ENCODE data around the gene STX11. TPM values are rescaled to one million over a fixed set of nuclear protein-coding genes. Genes with fewer than 3 reads are reported as not detected.

STX11 gene
- polyA plus RNA-seq, 2 of the 4 experiments (the other 2 are of a cell fraction): 0.36 to 0.78 TPM

GRCh38 chr6:144140867-144141266 is 9.4 kb upstream of the STX11 start:
- 73% methylated on average over 2 of the region's 2 CpGs for WGBS (ENCODE audit: missing lambda C conversion rate)
- no peaks in the 10 kb centered on the region for H3K9me3 ChIP-seq
- ATAC-seq (no peak), DNase-seq (ENCODE audit: low read depth in 1 of 2, low spot score in 1 of 2) (no peak), FAIRE-seq (no peak)
- no peak overlapping the region for H3K4me2 ChIP-seq
- no peak overlapping the region for H3K27ac ChIP-seq
- POLR2A ChIA-PET: no interaction called here
- TF ChIP-seq HMGXB4 (CRISPR knock-in tag; IDR thresholded peaks at IDR 0.05; ENCODE audit: borderline replicate concordance) (no peak), PHF8 (IDR thresholded peaks at IDR 0.05; ENCODE audit: borderline replicate concordance, low read depth) (no peak), ATOH8 (CRISPR knock-in tag; IDR thresholded peaks at IDR 0.05; ENCODE audit: low read depth) (no peak), CBX2 (IDR thresholded peaks at IDR 0.05; ENCODE audit: borderline replicate concordance, low read depth) (no peak), RAD21 (conservative IDR thresholded peaks at IDR 0.05 in 1 of 2, IDR thresholded peaks at IDR 0.05 in 1 of 2) (no peak), ZSCAN20 (CRISPR knock-in tag; IDR thresholded peaks at IDR 0.05) (no peak), BCL3 (IDR thresholded peaks at IDR 0.05) (no peak), HEYL (CRISPR knock-in tag; IDR thresholded peaks at IDR 0.05) (no peak), USF2 (IDR thresholded peaks at IDR 0.05) (no peak), NFE2L2 (conservative IDR thresholded peaks at IDR 0.05; ENCODE audit: low read length) (no peak), PBX3 (IDR thresholded peaks at IDR 0.05) (no peak), ESRRA (IDR thresholded peaks at IDR 0.05; ENCODE audit: borderline replicate concordance, low read length) (no peak), EHF (CRISPR knock-in tag; IDR thresholded peaks at IDR 0.05) (no peak), BHLHE40 (IDR thresholded peaks at IDR 0.05; ENCODE audit: low read depth, low read length) (no peak), JUNB (IDR thresholded peaks at IDR 0.05) (no peak), FOXS1 (CRISPR knock-in tag; IDR thresholded peaks at IDR 0.05) (no peak)
- H3K4me3 ChIP-seq: no peak overlapping the region
- no peaks in the 10 kb centered on the region for H3K4me1 ChIP-seq
- CTCF ChIA-PET: interaction anchor here (1.2 kb wide), 1 partner anchor 18 kb away, joined by 3 read pairs; no protein-coding TSS in a partner anchor

- ATAC-seq (no peak), DNase-seq (ENCODE audit: low read depth in 1 of 2, low spot score in 1 of 2) (no peak), FAIRE-seq (no peak)
- H3K4me2 ChIP-seq: no peak overlapping the region
- no peak overlapping the region for H3K4me3 ChIP-seq
- no peaks in the 10 kb centered on the region for H3K9me3 ChIP-seq
- no peak for TF ChIP-seq RAD21 (conservative IDR thresholded peaks at IDR 0.05 in 1 of 2, IDR thresholded peaks at IDR 0.05 in 1 of 2)
- TF ChIP-seq ZFP36 (IDR thresholded peaks at IDR 0.05; ENCODE audit: borderline replicate concordance, partially characterized antibody): no peak
- no peak for TF ChIP-seq NFE2L2 (conservative IDR thresholded peaks at IDR 0.05; ENCODE audit: low read length)
- H3K4me1 ChIP-seq: no peaks in the 10 kb centered on the region
- POLR2A ChIA-PET: no interaction called here
- 41% methylated on average over 2 of the region's 2 CpGs for WGBS (ENCODE audit: missing lambda C conversion rate)
- no peak overlapping the region for H3K27ac ChIP-seq
- CTCF ChIA-PET: interaction anchor here (1.2 kb wide), 1 partner anchor 18 kb away, joined by 3 read pairs; no protein-coding TSS in a partner anchor
Measured at GRCh38 chr6:144141470-144141869, 8.8 kb upstream of the STX11 start.

GRCh38 chr6:144143106-144143505 is 7.2 kb upstream of the STX11 start:
- CTCF ChIA-PET: interaction anchor here (0.9 kb wide), 1 partner anchor 67 kb away, joined by 3 read pairs; no protein-coding TSS in a partner anchor
- ATAC-seq: no peak

More at GRCh38 chr6:144143106-144143505, 7.2 kb upstream of the STX11 start:
- Histone ChIP-seq H3K27ac (no peak overlapping the region), H3K9me3 (no peaks in the 10 kb centered on the region), H3K4me1 (no peaks in the 10 kb centered on the region), H3K4me2 (no peak overlapping the region), H3K4me3 (no peak overlapping the region)
- FAIRE-seq (no peak), DNase-seq (ENCODE audit: low read depth in 1 of 2, low spot score in 1 of 2) (no peak)
- TF ChIP-seq FOSL2 (IDR thresholded peaks at IDR 0.05) (no peak), FOSL2 (CRISPR knock-in tag; IDR thresholded peaks at IDR 0.05) (no peak), BHLHE40 (IDR thresholded peaks at IDR 0.05; ENCODE audit: low read depth, low read length) (no peak)
- 97% methylated on average over 1 of the region's 1 CpG for WGBS (ENCODE audit: missing lambda C conversion rate)
- POLR2A ChIA-PET: no interaction called here

All from A549 (cell line).